Lung (tissue), 12 donors: Measurements from ENCODE around the gene LATS2. TPM values are rescaled to one million over a fixed set of nuclear protein-coding genes. Genes with fewer than 3 reads are reported as not detected.

Experiments
- ATAC-seq: fragments of 200-7000 bp; cut with Tn5 transposase; one replicate; pipeline ENCODE4 v1.9.1; 2020; ENCODE audit warnings: moderate number of reproducible peaks; ENCODE audit not compliant: insufficient read depth, low FRiP score
- DNase-seq, 3 donors: peaks; one replicate each; pipeline ENCODE4 v3.0.0-alpha.2; 2013 to 2017
- H3K27ac ChIP-seq, 2 donors: one replicate each; pipeline ENCODE4 v1.5.1; 2013; ENCODE audit warnings: mild to moderate bottlenecking in 2 of 2, moderate library complexity in 2 of 2, control low read depth in 1 of 2, inconsistent platforms in 1 of 2, low read depth in 1 of 2, low read length in 1 of 2
- H3K27me3 ChIP-seq, 3 donors: one replicate each; pipeline ENCODE4 v1.5.1; 2013; ENCODE audit warnings: low read length in 2 of 3; ENCODE audit not compliant: control insufficient read depth in 3 of 3, insufficient read depth in 3 of 3
- H3K36me3 ChIP-seq, 4 donors: one replicate each; pipeline ENCODE4 v1.5.1; 2013; ENCODE audit warnings: low read length in 4 of 4, mild to moderate bottlenecking in 1 of 4, moderate library complexity in 1 of 4; ENCODE audit not compliant: control insufficient read depth in 4 of 4, insufficient read depth in 4 of 4
- H3K4me1 ChIP-seq, 5 donors: one replicate each; pipeline ENCODE4 v1.5.1; 2013; ENCODE audit warnings: low read length in 5 of 5, mild to moderate bottlenecking in 2 of 5, moderate library complexity in 1 of 5; ENCODE audit not compliant: control insufficient read depth in 5 of 5, insufficient read depth in 5 of 5
- H3K4me3 ChIP-seq: one replicate; pipeline ENCODE4 v1.5.1; 2013; ENCODE audit warnings: mild to moderate bottlenecking, control low read depth, moderate library complexity
- H3K9ac ChIP-seq, 2 donors: one replicate each; pipeline ENCODE4 v1.5.1; 2013; ENCODE audit warnings: low read length in 2 of 2, control low read depth in 1 of 2; ENCODE audit not compliant: insufficient read depth in 1 of 2
- H3K9me3 ChIP-seq, 4 donors: one replicate each; pipeline ENCODE4 v1.5.1; 2013; ENCODE audit warnings: low read length in 3 of 4, mild to moderate bottlenecking in 1 of 4, moderate library complexity in 1 of 4; ENCODE audit not compliant: control insufficient read depth in 4 of 4, insufficient read depth in 3 of 4
- CTCF ChIP-seq: IDR thresholded peaks from 2 replicates; pipeline ENCODE4 v1.5.1; 2012; ENCODE audit warnings: mild to moderate bottlenecking; ENCODE audit errors: control extremely low read depth, extremely low read depth
- WGBS, 2 donors: extraction: QIAGEN DNeasy Blood & Tissue Kit; methylation state at CpG; one replicate each; pipeline ENCODE4 v1.1.7; 2013; 5-methylcytosine and 5-hydroxymethylcytosine counted together
- polyA plus RNA-seq, 2 donors: library from polyadenylated mRNA; stranded (reverse); fragments of 200-250 nt; gene quantifications; one replicate each; pipeline ENCODE4 v1.2.1, GENCODE V29; 2013
- total RNA-seq, 2 donors: library from RNA; depleted of rRNA in 1 of 2; stranded (reverse); fragments of >200 nt in 1 of 2; gene quantifications; one replicate each; pipeline ENCODE4 v1.2.1, GENCODE V29; 2014 to 2021
- donor health status: control.
- donor health status: control.
- donor health status: Bipolar disorder and iron deficiency.
- donor health status: healthy.
- donor health status: DM: yes; HTN: yes; CAD: no.

LATS2 gene
- total and polyA plus RNA-seq, 4 donors = 7.7 to 37.5 (median 21.3) TPM

DNA sequence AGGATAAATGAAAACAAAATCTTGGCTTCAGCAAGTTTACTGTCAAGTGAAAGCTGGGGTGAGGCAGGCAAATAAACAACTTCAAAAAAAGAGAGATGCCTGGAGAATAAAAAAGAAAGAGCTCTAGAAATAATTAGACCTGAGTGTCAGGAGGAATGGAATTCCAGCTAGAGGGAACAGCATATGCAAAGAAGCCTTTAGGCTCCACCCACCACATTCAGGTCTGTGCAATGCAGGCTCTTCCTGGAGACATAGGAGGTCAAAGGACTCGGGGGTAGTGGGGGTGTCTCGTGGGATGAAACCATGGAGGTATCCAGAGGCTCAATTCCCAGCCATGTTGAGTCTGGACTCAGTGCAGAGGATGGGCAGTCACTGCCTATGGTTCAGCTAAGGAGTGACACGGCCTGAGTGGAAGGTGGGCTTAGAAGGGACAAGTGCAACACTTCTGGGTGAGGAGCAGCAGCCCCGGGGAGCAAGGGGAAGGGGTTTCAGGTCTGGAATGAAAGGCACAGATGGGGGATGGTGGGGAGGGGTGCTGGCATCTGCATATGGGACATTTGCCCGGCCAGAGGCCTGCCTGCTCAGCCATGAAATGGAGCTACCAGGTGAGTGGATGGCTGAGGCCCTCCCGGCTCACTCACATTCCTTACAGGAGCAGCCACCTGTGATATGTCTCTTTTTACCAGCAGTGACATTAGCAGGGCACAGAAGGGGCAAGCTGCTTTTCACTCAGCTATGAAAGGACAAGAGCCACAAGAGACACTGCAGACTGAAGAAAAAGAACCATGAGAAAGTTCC lies 12.3 kb downstream of the LATS2 start:
- TF ChIP-seq CTCF = no peak
- no peak overlapping the region for H3K27ac ChIP-seq
- DNase-seq = no peak
- H3K36me3 ChIP-seq = peaks cover 0 to 10% (median 5%) of the 10 kb centered on the region in 4 donors
- no peak overlapping the region for H3K4me3 ChIP-seq
- no peaks in the 10 kb centered on the region for H3K9me3 ChIP-seq
- H3K9ac ChIP-seq = no peak overlapping the region
- no peaks in the 10 kb centered on the region for H3K27me3 ChIP-seq
- WGBS, 2 donors = 84 to 91% methylated on average over 6 of the region's 6 CpGs
- ATAC-seq = no peak
- H3K4me1 ChIP-seq = peaks cover 0 to 27% (median 2%) of the 10 kb centered on the region in 5 donors

GRCh38 chr13:21047591-21048282 lies 13.6 kb downstream of the LATS2 start:
- no peak for TF ChIP-seq CTCF
- Histone ChIP-seq H3K27ac (no peak overlapping the region), H3K4me3 (no peak overlapping the region), H3K4me1 (peaks cover 3 to 29% (median 9%) of the 10 kb centered on the region in 5 donors), H3K9me3 (no peaks in the 10 kb centered on the region), H3K27me3 (no peaks in the 10 kb centered on the region), H3K9ac (no peak overlapping the region), H3K36me3 (peaks cover 0 to 10% (median 7%) of the 10 kb centered on the region in 4 donors)
- no peak for DNase-seq
- no peak for ATAC-seq
- 79 to 87% methylated on average over 10 of the region's 10 CpGs for WGBS, 2 donors

DNA sequence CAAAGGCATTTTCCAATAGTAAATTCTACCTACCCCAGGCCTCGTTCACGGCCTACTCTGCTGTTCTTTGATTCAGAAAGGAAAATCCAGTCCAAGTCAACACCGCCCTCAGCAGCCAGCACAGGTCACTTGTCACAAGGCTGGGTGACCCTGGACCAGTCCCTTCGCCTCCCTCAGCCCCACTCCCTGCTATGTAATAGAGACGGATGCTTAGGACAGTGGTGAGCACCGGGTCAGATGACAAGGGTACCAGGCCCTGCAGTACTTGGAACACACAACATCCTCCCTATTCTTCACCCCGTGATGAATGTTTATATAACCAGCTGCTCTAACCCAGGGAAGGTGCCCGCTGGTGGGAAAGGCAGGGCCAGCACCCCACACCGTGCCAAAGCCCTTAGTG lies 14.3 kb downstream of the LATS2 start:
- H3K4me1 ChIP-seq = peaks cover 3 to 32% (median 9%) of the 10 kb centered on the region in 5 donors
- no peaks in the 10 kb centered on the region for H3K9me3 ChIP-seq
- H3K27me3 ChIP-seq = no peaks in the 10 kb centered on the region
- 87 to 88% methylated on average over 9 of the region's 9 CpGs for WGBS, 2 donors
- peak overlapping the region in 1 of 2 donors; percentile 35 for H3K27ac ChIP-seq
- H3K9ac ChIP-seq = no peak overlapping the region
- no peak for ATAC-seq
- no peak overlapping the region for H3K4me3 ChIP-seq
- H3K36me3 ChIP-seq = peaks cover 0 to 10% (median 7%) of the 10 kb centered on the region in 4 donors
- DNase-seq = no peak
- no peak for TF ChIP-seq CTCF
